Right lobe of liver (tissue), 6 donors: ENCODE measurements around the gene GRID1. TPM values are rescaled to one million over a fixed set of nuclear protein-coding genes. Genes with fewer than 3 reads are reported as not detected.

ENCODE experiments used
- ATAC-seq, 4 donors: fragments of 200-7000 bp; cut with Tn5 transposase; one replicate each; pipeline ENCODE4 v1.9.1; 2020; ENCODE audit warnings: mild to moderate bottlenecking in 4 of 4, moderate library complexity in 4 of 4
- DNase-seq, 3 donors: peaks; one replicate each; pipeline ENCODE4 v3.0.0-alpha.2; 2020
- H3K27ac ChIP-seq, 3 donors: fragments of 200-600 bp; one replicate each; pipeline ENCODE4 v1.8.0; 2022
- H3K27me3 ChIP-seq, 2 donors: fragments of 200-600 bp; one replicate each; pipeline ENCODE4 v1.8.0; 2022
- H3K36me3 ChIP-seq, 4 donors: fragments of 200-600 bp; sonication (generic) in 1 of 4; one replicate each; pipeline versions ENCODE4 v1.5.1 to v1.8.0; 2017 to 2022; ENCODE audit warnings: control low read depth in 1 of 4
- H3K4me1 ChIP-seq, 4 donors: fragments of 200-600 bp; sonication (generic) in 1 of 4; one replicate each; pipeline versions ENCODE4 v1.5.1 to v1.8.0; 2017 to 2022; ENCODE audit warnings: control low read depth in 1 of 4
- H3K4me3 ChIP-seq, 3 donors: fragments of 200-600 bp; one replicate each; pipeline ENCODE4 v1.8.0; 2022
- H3K9me3 ChIP-seq, 4 donors: fragments of 200-600 bp; sonication (generic) in 1 of 4; one replicate each; pipeline versions ENCODE4 v1.5.1 to v1.8.0; 2017 to 2022; ENCODE audit warnings: control low read depth in 1 of 4
- POLR2A ChIP-seq: fragments of 450-650 bp; IDR thresholded peaks from one replicate; pipeline ENCODE4 v1.6.1; 2017; ENCODE audit warnings: antibody characterized with exemption, mild to moderate bottlenecking
- WGBS: methylation state at CpG from one replicate; pipeline ENCODE4 v1.1.6; 2018; ENCODE audit warnings: low coverage, low lambda C conversion rate; ENCODE audit not compliant: insufficient coverage; ENCODE audit errors: missing lambda C conversion rate; 5-methylcytosine and 5-hydroxymethylcytosine counted together
- intact Hi-C, 2 donors: fragments of 100-400 bp; cut with DNase I; formaldehyde crosslinking; loops; one replicate each; pipeline versions ENCODE4 v1.11.2 to v1.14.1; 2022
- total RNA-seq, 6 experiments: library from RNA; depleted of rRNA in 2 of 6; stranded (reverse); fragments of >200 nt in 2 of 6; fragmentation: NEBNext Ultra II Directional in 3 of 6; extraction: Animal tissue kit (Norgen Biotek cat#: 25700) in 3 of 6; gene quantifications; one replicate each; pipeline versions ENCODE4 v1.1.0 to v1.2.4, GENCODE V29; 2016 to 2023
- TF ChIP-seq, protein P1 (sequence below), 4 donors: fragments of 200-600 bp in 3 of 4; fragments of 450-650 bp in 1 of 4; IDR thresholded peaks; one replicate each; pipeline versions ENCODE4 v1.5.1 to v1.8.0; 2016 to 2022; ENCODE audit warnings: antibody characterized with exemption in 4 of 4, mild to moderate bottlenecking in 2 of 4
- donor health status: DM: no; HTN: yes; CAD: no.
- donor health status: DM: no; HTN: no; CAD: no.
- donor health status: DM: no; HTN: no; CAD: no.
- donor health status: DM: no; HTN: yes; CAD: no.
- donor health status: DM: no; HTN: yes; CAD: no.

The GRID1 gene
- total RNA-seq, 6 experiments from 2014 or later, result 0.05 to 1.9 (median 0.81) TPM

DNA sequence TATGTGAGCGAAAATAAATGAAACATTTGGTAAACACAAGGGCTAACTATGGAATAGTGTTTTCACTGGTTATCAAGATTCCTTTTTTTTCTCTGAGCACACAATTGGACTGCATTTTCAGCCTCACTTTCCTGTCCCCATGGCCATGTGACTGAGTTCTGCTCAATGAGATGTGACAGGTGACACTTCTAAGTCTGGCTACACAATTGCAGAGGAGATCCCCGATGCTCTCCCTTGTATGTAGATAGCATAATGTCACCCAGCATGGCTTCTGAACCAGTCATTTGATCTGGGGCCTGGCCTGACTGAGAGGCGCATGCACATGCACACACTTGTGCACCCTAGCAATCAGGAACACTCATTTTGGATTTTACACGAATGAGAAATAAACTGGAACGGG is 581.8 kb downstream of the GRID1 start:
- WGBS, result 67% methylated on average over 5 of the region's 5 CpGs
- H3K4me1 ChIP-seq, result no peaks in the 10 kb centered on the region
- intact Hi-C loops, result loop anchor here in 1 of 2 donors (10.0 kb wide), 1 partner anchor 590 kb away; no protein-coding TSS in a partner anchor
- H3K4me3 ChIP-seq, result no peak overlapping the region
- DNase-seq, result no peak
- TF ChIP-seq, protein P1, sequence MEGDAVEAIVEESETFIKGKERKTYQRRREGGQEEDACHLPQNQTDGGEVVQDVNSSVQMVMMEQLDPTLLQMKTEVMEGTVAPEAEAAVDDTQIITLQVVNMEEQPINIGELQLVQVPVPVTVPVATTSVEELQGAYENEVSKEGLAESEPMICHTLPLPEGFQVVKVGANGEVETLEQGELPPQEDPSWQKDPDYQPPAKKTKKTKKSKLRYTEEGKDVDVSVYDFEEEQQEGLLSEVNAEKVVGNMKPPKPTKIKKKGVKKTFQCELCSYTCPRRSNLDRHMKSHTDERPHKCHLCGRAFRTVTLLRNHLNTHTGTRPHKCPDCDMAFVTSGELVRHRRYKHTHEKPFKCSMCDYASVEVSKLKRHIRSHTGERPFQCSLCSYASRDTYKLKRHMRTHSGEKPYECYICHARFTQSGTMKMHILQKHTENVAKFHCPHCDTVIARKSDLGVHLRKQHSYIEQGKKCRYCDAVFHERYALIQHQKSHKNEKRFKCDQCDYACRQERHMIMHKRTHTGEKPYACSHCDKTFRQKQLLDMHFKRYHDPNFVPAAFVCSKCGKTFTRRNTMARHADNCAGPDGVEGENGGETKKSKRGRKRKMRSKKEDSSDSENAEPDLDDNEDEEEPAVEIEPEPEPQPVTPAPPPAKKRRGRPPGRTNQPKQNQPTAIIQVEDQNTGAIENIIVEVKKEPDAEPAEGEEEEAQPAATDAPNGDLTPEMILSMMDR (IDR thresholded peaks at IDR 0.05), result no peak
- no peak for TF ChIP-seq POLR2A
- H3K27me3 ChIP-seq, result no peaks in the 10 kb centered on the region
- no peaks in the 10 kb centered on the region for H3K9me3 ChIP-seq
- no peak for ATAC-seq
- no peak overlapping the region for H3K27ac ChIP-seq
- H3K36me3 ChIP-seq, result no peaks in the 10 kb centered on the region

DNA sequence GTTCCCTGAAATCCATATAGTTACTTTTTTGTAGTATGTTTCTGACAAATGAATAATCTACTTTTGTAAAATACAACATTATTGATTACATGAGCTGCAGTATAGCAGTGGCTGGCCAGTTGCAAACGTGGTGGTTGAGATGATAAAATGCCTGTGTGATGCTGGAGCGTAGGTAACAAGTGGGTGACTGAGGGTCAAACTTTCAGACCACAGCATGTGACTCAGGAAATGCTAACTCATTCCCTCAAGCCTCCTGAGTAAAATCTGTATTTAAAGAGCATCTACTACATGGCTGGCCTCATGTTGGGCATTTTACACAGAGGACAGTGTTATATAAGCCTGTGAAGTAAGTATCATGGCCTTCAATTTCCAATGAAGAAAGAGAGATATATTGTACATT is 585.2 kb downstream of the GRID1 start:
- WGBS, result 59% methylated on average over 2 of the region's 2 CpGs
- ATAC-seq (no peak), DNase-seq (no peak)
- Histone ChIP-seq H3K27me3 (no peaks in the 10 kb centered on the region), H3K27ac (no peak overlapping the region), H3K4me1 (no peaks in the 10 kb centered on the region), H3K9me3 (no peaks in the 10 kb centered on the region), H3K36me3 (no peaks in the 10 kb centered on the region), H3K4me3 (no peak overlapping the region)
- intact Hi-C loops, result loop anchor here in 1 of 2 donors (10.0 kb wide), 1 partner anchor 593 kb away; no protein-coding TSS in a partner anchor
- no peak for TF ChIP-seq POLR2A
- TF ChIP-seq, protein P1 (IDR thresholded peaks at IDR 0.05), result no peak

DNA sequence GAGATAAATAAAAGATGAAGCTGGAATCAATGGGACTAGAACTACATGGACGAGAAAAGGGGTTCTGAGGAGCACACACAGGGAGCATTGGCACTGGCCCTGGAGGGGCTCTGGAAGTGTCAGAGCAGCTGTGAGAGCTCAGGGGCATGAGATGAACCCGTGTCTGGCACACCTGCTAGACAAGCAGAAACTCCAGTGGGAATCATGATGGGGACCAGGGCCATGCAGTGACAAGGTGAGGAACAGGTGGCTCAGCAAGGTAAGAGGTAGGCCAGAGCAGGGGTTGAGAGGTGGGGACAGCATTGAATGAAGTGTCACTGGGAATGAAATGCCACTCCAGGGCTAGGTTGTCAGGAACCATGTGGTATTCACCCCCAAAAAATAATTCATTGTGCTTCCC is 588.5 kb downstream of the GRID1 start:
- H3K27me3 ChIP-seq, result no peaks in the 10 kb centered on the region
- no peaks in the 10 kb centered on the region for H3K36me3 ChIP-seq
- no peak overlapping the region for H3K27ac ChIP-seq
- intact Hi-C loops, result no loop called here
- H3K4me3 ChIP-seq, result no peak overlapping the region
- ATAC-seq (no peak), DNase-seq (no peak)
- no peaks in the 10 kb centered on the region for H3K4me1 ChIP-seq
- H3K9me3 ChIP-seq, result no peaks in the 10 kb centered on the region
- TF ChIP-seq, protein P1 (IDR thresholded peaks at IDR 0.05), result no peak
- TF ChIP-seq POLR2A, result no peak
- 62% methylated on average over 2 of the region's 2 CpGs for WGBS

DNA sequence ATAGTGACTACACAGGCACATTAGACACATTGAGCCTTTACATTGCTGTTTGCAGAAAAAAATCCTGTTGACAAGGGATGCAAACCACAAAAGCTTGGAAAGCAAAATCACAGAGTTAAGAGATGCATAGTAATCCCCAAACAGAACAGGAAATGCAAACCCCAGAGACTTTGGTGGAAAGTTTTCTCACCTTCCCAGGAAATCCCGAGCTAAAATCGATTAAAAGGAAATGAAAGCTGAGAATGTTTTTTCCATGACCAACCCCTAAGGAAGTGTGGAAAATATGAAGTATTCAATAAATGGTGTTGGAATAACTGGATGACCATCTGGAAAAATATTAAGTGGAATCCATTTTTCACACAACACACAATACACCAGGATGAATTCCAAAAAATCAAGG is 598.7 kb downstream of the GRID1 start:
- ATAC-seq, result no peak
- no peak for DNase-seq
- intact Hi-C loops, result no loop called here
- Histone ChIP-seq H3K27me3 (no peaks in the 10 kb centered on the region), H3K27ac (no peak overlapping the region), H3K36me3 (no peaks in the 10 kb centered on the region), H3K4me1 (no peaks in the 10 kb centered on the region), H3K4me3 (no peak overlapping the region), H3K9me3 (no peaks in the 10 kb centered on the region)
- 31% methylated on average over 2 of the region's 2 CpGs for WGBS
- TF ChIP-seq POLR2A, result no peak
- TF ChIP-seq, protein P1 (IDR thresholded peaks at IDR 0.05), result no peak

DNA sequence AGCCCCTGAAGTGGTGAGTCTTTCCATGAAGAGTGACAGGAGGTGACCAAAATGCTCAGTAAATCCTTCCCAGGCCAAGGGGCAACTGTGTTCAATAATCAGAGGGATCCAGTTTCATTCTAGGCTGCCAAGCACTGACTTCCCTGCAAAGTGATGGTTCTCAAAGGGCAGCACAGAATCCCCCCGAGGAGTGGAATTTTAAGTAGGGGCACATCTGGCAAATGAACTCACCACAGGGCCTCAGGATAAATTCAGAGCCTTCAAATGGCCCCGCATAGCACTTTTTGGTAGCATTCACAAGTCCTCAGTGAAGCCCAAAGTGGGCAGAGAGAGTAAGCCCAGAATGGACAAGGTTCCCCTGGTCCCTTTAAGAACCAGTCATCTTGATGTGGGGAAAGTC is 602.5 kb downstream of the GRID1 start:
- intact Hi-C loops, result no loop called here
- DNase-seq (no peak), ATAC-seq (no peak)
- Histone ChIP-seq H3K27ac (no peak overlapping the region), H3K4me1 (no peaks in the 10 kb centered on the region), H3K27me3 (no peaks in the 10 kb centered on the region), H3K4me3 (no peak overlapping the region), H3K9me3 (no peaks in the 10 kb centered on the region), H3K36me3 (no peaks in the 10 kb centered on the region)
- WGBS, result 40% methylated on average over 1 of the region's 2 CpGs
- TF ChIP-seq, protein P1 (IDR thresholded peaks at IDR 0.05), result no peak
- no peak for TF ChIP-seq POLR2A
